ENCODE measurements around the gene EXOSC9. TPM values are rescaled to one million over a fixed set of nuclear protein-coding genes. Genes with fewer than 3 reads are reported as not detected.

EXOSC9 gene
- total RNA-seq, 1 donor from 2014 or later = 71.9 TPM

GRCh38 chr4:121791481-121791880, 9.6 kb upstream of the EXOSC9 start:
- no peak overlapping the region for H3K27ac Mint-ChIP-seq
- peaks cover 3% of the 10 kb centered on the region for H3K36me3 Mint-ChIP-seq (ENCODE audit: low read depth)
- H3K4me1 Mint-ChIP-seq (ENCODE audit: low read depth) = peaks cover 51% of the 10 kb centered on the region
- no peak overlapping the region for H3K4me3 Mint-ChIP-seq
- H3K27me3 Mint-ChIP-seq (ENCODE audit: insufficient read depth) = no peaks in the 10 kb centered on the region
- no peak for DNase-seq (ENCODE audit: low spot score)
- intact Hi-C loops (cut with micrococcal nuclease) = no loop called here
- H3K9me3 Mint-ChIP-seq = no peaks in the 10 kb centered on the region

DNA sequence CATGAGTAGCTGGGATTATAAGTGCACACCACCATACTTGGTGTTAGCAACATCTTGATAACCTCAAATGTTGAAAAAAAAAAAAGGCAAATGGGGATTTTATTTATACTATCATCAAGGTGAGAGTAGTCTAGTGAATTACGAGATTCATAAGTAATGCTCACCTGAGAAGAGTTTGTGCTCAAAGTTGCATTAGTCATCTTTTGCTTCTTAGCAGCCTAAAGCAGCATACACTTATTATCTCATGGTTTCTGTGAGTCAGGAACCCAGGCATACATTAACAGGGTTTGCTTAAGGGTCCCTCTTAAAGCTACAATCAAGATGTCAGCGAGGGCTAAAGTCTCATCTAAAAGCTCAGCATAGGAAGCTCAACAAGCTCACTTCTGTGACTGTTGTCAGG, 8.2 kb upstream of the EXOSC9 start:
- DNase-seq (ENCODE audit: low spot score) = no peak
- peaks cover 3% of the 10 kb centered on the region for H3K36me3 Mint-ChIP-seq (ENCODE audit: low read depth)
- H3K27ac Mint-ChIP-seq = no peak overlapping the region
- H3K9me3 Mint-ChIP-seq = no peaks in the 10 kb centered on the region
- H3K4me3 Mint-ChIP-seq = no peak overlapping the region
- H3K27me3 Mint-ChIP-seq (ENCODE audit: insufficient read depth) = no peaks in the 10 kb centered on the region
- intact Hi-C loops (cut with micrococcal nuclease) = no loop called here
- H3K4me1 Mint-ChIP-seq (ENCODE audit: low read depth) = peaks cover 48% of the 10 kb centered on the region

GRCh38 chr4:121794505-121795188, 6.5 kb upstream of the EXOSC9 start:
- H3K36me3 Mint-ChIP-seq (ENCODE audit: low read depth) = no peaks in the 10 kb centered on the region
- H3K4me1 Mint-ChIP-seq (ENCODE audit: low read depth) = peaks cover 40% of the 10 kb centered on the region
- no peak for DNase-seq (ENCODE audit: low spot score)
- intact Hi-C loops (cut with micrococcal nuclease) = loop anchor here (5.0 kb wide), 1 partner anchor 657 kb away; no protein-coding TSS in a partner anchor
- no peak overlapping the region for H3K4me3 Mint-ChIP-seq
- H3K9me3 Mint-ChIP-seq = no peaks in the 10 kb centered on the region
- H3K27ac Mint-ChIP-seq = no peak overlapping the region
- H3K27me3 Mint-ChIP-seq (ENCODE audit: insufficient read depth) = no peaks in the 10 kb centered on the region

DNA sequence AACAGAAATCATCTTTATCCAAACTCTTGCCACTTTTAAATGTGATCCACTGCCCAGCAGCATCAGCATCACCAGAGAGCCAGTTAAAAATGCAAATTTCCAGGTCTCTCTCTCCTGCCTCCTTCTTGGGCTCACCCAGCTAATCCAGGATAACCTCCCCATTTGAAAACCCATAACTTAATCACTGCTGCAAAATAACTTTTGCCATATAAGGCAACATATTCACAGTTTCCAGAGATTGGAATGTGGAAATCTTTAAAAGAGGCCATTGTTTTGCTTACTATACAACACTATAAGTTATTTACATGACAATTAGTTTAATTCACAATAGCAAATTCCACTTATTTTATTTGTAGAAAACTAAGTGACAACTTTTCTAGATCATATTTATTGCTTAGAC, 4.8 kb upstream of the EXOSC9 start:
- no peak overlapping the region for H3K27ac Mint-ChIP-seq
- H3K27me3 Mint-ChIP-seq (ENCODE audit: insufficient read depth) = no peaks in the 10 kb centered on the region
- no peaks in the 10 kb centered on the region for H3K9me3 Mint-ChIP-seq
- H3K4me1 Mint-ChIP-seq (ENCODE audit: low read depth) = peaks cover 47% of the 10 kb centered on the region
- H3K36me3 Mint-ChIP-seq (ENCODE audit: low read depth) = peaks cover 2% of the 10 kb centered on the region
- no peak for DNase-seq (ENCODE audit: low spot score)
- intact Hi-C loops (cut with micrococcal nuclease) = loop anchor here (5.0 kb wide), 1 partner anchor 659 kb away; no protein-coding TSS in a partner anchor
- no peak overlapping the region for H3K4me3 Mint-ChIP-seq

DNA sequence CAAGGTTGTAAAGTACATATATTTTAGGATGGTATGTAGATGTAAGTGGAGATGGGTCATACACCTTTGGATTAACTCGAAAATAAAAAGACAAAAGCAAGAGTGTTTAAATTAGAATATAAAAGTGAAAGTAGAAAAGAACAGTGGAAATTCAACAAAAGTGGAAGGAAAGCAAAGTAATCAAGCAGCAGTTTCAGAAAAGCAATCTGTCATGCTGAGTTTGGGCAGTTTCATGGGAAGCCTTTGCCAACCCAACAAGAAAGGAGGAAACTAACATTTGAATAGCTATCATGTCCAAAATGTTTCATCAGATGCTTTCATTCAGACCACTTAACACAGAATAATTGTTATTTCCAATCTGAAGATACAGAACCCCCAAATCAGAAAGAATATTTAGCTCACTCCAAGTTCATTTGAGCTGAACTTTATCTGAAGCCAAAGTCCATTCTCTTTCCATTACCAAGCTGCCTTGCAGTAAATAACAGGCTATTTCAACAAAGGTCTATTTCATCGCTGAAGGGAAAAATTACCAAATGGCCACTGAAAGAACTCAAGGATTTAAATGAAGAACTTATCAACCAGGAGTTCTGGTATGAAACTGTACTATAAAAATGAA, 1.8 kb upstream of the EXOSC9 start:
- intact Hi-C loops (cut with micrococcal nuclease) = loop anchor here (5.0 kb wide), 1 partner anchor 662 kb away; no protein-coding TSS in a partner anchor
- Mint-ChIP-seq H3K4me3 (peak overlapping the region; percentile 90), H3K4me1 (ENCODE audit: low read depth) (peaks cover 63% of the 10 kb centered on the region)

DNA sequence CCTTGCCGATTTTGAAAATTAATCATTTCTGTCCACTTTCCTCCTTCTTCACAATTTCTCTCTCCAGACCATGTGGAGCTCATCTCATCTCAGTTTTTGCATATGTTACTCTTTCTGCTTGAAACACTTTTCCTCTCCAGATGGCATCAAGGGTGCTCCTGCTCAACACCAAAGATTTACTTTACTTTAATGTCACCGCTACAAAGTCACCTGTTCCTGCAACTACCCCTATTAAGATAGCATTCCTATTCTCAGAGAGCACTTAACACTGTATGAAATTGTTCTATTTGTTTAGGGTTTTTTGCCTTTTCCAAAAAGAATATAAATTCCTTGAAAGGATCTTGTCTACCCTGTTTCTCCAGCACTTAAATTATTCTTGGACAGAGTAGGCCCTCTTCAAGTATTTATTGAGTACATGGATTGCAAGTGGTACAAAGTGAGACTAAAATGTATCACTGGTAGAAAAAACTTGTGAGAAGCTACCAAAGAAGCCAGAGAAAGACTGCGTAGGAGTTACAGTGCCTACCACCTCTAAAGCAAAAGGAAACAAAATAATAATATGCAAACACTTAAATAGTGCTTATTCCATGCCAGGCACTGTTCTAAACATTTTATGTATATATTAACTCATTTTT, 1.1 kb upstream of the EXOSC9 start:
- peaks cover 17% of the 10 kb centered on the region for H3K36me3 Mint-ChIP-seq (ENCODE audit: low read depth)

More for the DNA sequence above, 1.8 kb upstream of the EXOSC9 start:
- Mint-ChIP-seq H3K9me3 (no peaks in the 10 kb centered on the region), H3K27me3 (ENCODE audit: insufficient read depth) (no peaks in the 10 kb centered on the region), H3K27ac (peak overlapping the region; percentile 36), H3K36me3 (ENCODE audit: low read depth) (peaks cover 12% of the 10 kb centered on the region)
- no peak for DNase-seq (ENCODE audit: low spot score)

GRCh38 chr4:121800638-121800960, 524 bp upstream of the EXOSC9 start:
- peaks cover 57% of the 10 kb centered on the region for H3K4me1 Mint-ChIP-seq (ENCODE audit: low read depth)
- H3K4me3 Mint-ChIP-seq = peak overlapping the region; percentile 90
- no peak for DNase-seq (ENCODE audit: low spot score)
- peak overlapping the region; percentile 97 for H3K27ac Mint-ChIP-seq
- H3K27me3 Mint-ChIP-seq (ENCODE audit: insufficient read depth) = no peaks in the 10 kb centered on the region
- H3K36me3 Mint-ChIP-seq (ENCODE audit: low read depth) = peaks cover 22% of the 10 kb centered on the region
- intact Hi-C loops (cut with micrococcal nuclease) = loop anchor here (2.0 kb wide), 1 partner anchor 352 kb away; the partner anchor contains the start of gene BLTP1
- no peaks in the 10 kb centered on the region for H3K9me3 Mint-ChIP-seq

More for the DNA sequence above, 1.1 kb upstream of the EXOSC9 start:
- peak overlapping the region; percentile 97 for H3K27ac Mint-ChIP-seq
- peak overlapping the region; percentile 90 for H3K4me3 Mint-ChIP-seq
- no peaks in the 10 kb centered on the region for H3K27me3 Mint-ChIP-seq (ENCODE audit: insufficient read depth)
- DNase-seq (ENCODE audit: low spot score) = no peak
- intact Hi-C loops (cut with micrococcal nuclease) = loop anchor here (2.0 to 5.0 kb wide), 2 partner anchors 353 to 663 kb away; partner anchors contain the start of gene BLTP1
- no peaks in the 10 kb centered on the region for H3K9me3 Mint-ChIP-seq
- peaks cover 62% of the 10 kb centered on the region for H3K4me1 Mint-ChIP-seq (ENCODE audit: low read depth)

GRCh38 chr4:121801715-121802075, 572 bp downstream of the EXOSC9 start:
- Mint-ChIP-seq H3K4me1 (ENCODE audit: low read depth) (peaks cover 48% of the 10 kb centered on the region), H3K36me3 (ENCODE audit: low read depth) (peaks cover 24% of the 10 kb centered on the region), H3K27me3 (ENCODE audit: insufficient read depth) (no peaks in the 10 kb centered on the region), H3K4me3 (peak overlapping the region; percentile 90), H3K9me3 (no peaks in the 10 kb centered on the region), H3K27ac (peak overlapping the region; percentile 97)
- intact Hi-C loops (cut with micrococcal nuclease) = loop anchor here (1.0 to 2.0 kb wide), 6 partner anchors 9 to 1735 kb away; partner anchors contain the start of genes ANXA5, BBS7, BLTP1 and MAD2L1
- DNase-seq (ENCODE audit: low spot score) = no peak

GRCh38 chr4:121806411-121806810, 5.3 kb downstream of the EXOSC9 start:
- peaks cover 36% of the 10 kb centered on the region for H3K36me3 Mint-ChIP-seq (ENCODE audit: low read depth)
- no peaks in the 10 kb centered on the region for H3K9me3 Mint-ChIP-seq
- no peaks in the 10 kb centered on the region for H3K27me3 Mint-ChIP-seq (ENCODE audit: insufficient read depth)
- no peak for DNase-seq (ENCODE audit: low spot score)
- peaks cover 36% of the 10 kb centered on the region for H3K4me1 Mint-ChIP-seq (ENCODE audit: low read depth)
- H3K4me3 Mint-ChIP-seq = no peak overlapping the region
- intact Hi-C loops (cut with micrococcal nuclease) = no loop called here
- H3K27ac Mint-ChIP-seq = no peak overlapping the region

- intact Hi-C loops (cut with micrococcal nuclease) = no loop called here
- Mint-ChIP-seq H3K9me3 (no peaks in the 10 kb centered on the region), H3K36me3 (ENCODE audit: low read depth) (peaks cover 32% of the 10 kb centered on the region), H3K4me1 (ENCODE audit: low read depth) (peaks cover 25% of the 10 kb centered on the region), H3K27me3 (ENCODE audit: insufficient read depth) (no peaks in the 10 kb centered on the region), H3K4me3 (no peak overlapping the region), H3K27ac (no peak overlapping the region)
- DNase-seq (ENCODE audit: low spot score) = no peak
Observed at GRCh38 chr4:121811122-121811521, 10.0 kb downstream of the EXOSC9 start.

DNA sequence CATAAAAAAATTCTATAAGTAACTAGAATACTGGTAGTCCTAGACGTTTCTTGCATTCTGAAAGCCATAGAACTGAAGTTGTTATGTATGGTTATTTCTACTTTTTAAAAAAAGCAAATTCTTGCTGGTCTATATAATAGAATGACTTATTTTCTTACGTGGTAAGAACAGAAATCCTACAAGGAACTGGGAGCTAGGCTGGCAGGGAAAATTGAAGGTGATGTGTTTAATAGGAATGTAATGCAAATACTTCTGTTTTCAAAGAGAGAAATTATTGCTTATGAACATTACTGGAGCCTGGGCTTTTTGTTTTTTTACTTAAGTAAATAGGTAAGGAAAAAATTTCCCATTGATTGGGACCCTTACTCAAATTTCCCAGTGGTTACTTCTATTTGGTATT, 13.6 kb downstream of the EXOSC9 start:
- H3K27me3 Mint-ChIP-seq (ENCODE audit: insufficient read depth) = no peaks in the 10 kb centered on the region
- intact Hi-C loops (cut with micrococcal nuclease) = loop anchor here (1.0 kb wide), 1 partner anchor 8 kb away; no protein-coding TSS in a partner anchor
- no peaks in the 10 kb centered on the region for H3K9me3 Mint-ChIP-seq
- no peak for DNase-seq (ENCODE audit: low spot score)
- no peak overlapping the region for H3K4me3 Mint-ChIP-seq
- H3K4me1 Mint-ChIP-seq (ENCODE audit: low read depth) = peaks cover 51% of the 10 kb centered on the region
- H3K36me3 Mint-ChIP-seq (ENCODE audit: low read depth) = peaks cover 53% of the 10 kb centered on the region
- H3K27ac Mint-ChIP-seq = no peak overlapping the region

GRCh38 chr4:121817006-121817405, 15.9 kb downstream of the EXOSC9 start:
- Mint-ChIP-seq H3K4me3 (no peak overlapping the region), H3K27ac (no peak overlapping the region), H3K27me3 (ENCODE audit: insufficient read depth) (no peaks in the 10 kb centered on the region), H3K9me3 (no peaks in the 10 kb centered on the region), H3K4me1 (ENCODE audit: low read depth) (peaks cover 58% of the 10 kb centered on the region), H3K36me3 (ENCODE audit: low read depth) (peaks cover 56% of the 10 kb centered on the region)
- intact Hi-C loops (cut with micrococcal nuclease) = no loop called here
- no peak for DNase-seq (ENCODE audit: low spot score)

- Mint-ChIP-seq H3K27ac (peak overlapping the region; percentile 15), H3K4me1 (ENCODE audit: low read depth) (peaks cover 65% of the 10 kb centered on the region), H3K4me3 (no peak overlapping the region), H3K9me3 (no peaks in the 10 kb centered on the region), H3K36me3 (ENCODE audit: low read depth) (peaks cover 59% of the 10 kb centered on the region), H3K27me3 (ENCODE audit: insufficient read depth) (no peaks in the 10 kb centered on the region)
- intact Hi-C loops (cut with micrococcal nuclease) = no loop called here
- no peak for DNase-seq (ENCODE audit: low spot score)
Observed at GRCh38 chr4:121817701-121818100, 16.6 kb downstream of the EXOSC9 start.

Measured in activated T-helper 1 cell treated with anti-CD3 and anti-CD28 coated beads, Interleukin-12 subunit alpha, Interleukin-12 subunit beta, Interleukin-2, Interleukin-4 antibody, amounts not matched to agents 30 ng/mL and 10 ng/mL and 1 ng/mL, durations not matched to agents 14 hours and 24 hours and 36 hours (primary cell).